HUES48 (cell line): ENCODE data around the gene CDIPT.

Experiments used
- H3K27ac ChIP-seq: one replicate; pipeline ENCODE4 v1.7.0; 2013; ENCODE audit warnings: low read depth, low read length, inconsistent platforms
- H3K27me3 ChIP-seq: 2 replicates; pipeline ENCODE4 v1.6.1; 2013; ENCODE audit warnings: mild to moderate bottlenecking, low read length; ENCODE audit not compliant: control insufficient read depth, insufficient read depth
- H3K36me3 ChIP-seq: 2 replicates; pipeline ENCODE4 v1.6.1; 2013; ENCODE audit warnings: low read length; ENCODE audit not compliant: control insufficient read depth, insufficient read depth
- H3K4me1 ChIP-seq: 2 replicates; pipeline ENCODE4 v1.6.1; 2013; ENCODE audit warnings: mild to moderate bottlenecking, low read length; ENCODE audit not compliant: control insufficient read depth, insufficient read depth
- H3K4me3 ChIP-seq: 2 replicates; pipeline ENCODE4 v1.5.1; 2013; ENCODE audit warnings: mild to moderate bottlenecking, low read depth, low read length
- H3K9ac ChIP-seq: 2 replicates; pipeline ENCODE4 v1.6.1; 2013; ENCODE audit warnings: mild to moderate bottlenecking, low read depth, low read length, moderate library complexity
- H3K9me3 ChIP-seq: 2 replicates; pipeline ENCODE4 v1.6.1; 2013; ENCODE audit warnings: low read length; ENCODE audit not compliant: control insufficient read depth, insufficient read depth

The CDIPT gene

GRCh38 chr16:29825145-29826044 lies 37.6 kb downstream of the CDIPT start:
- Histone ChIP-seq H3K27me3 (no peaks in the 10 kb centered on the region), H3K9me3 (no peaks in the 10 kb centered on the region), H3K4me1 (peaks cover 8% of the 10 kb centered on the region), H3K36me3 (peaks cover 8% of the 10 kb centered on the region; the same call in 1 of the 2 replicates), H3K27ac (peak overlapping the region; percentile 30), H3K4me3 (no peak overlapping the region), H3K9ac (no peak overlapping the region)

- Histone ChIP-seq H3K9me3 (no peaks in the 10 kb centered on the region), H3K4me1 (peaks cover 8% of the 10 kb centered on the region), H3K27me3 (no peaks in the 10 kb centered on the region), H3K4me3 (no peak overlapping the region), H3K9ac (no peak overlapping the region), H3K36me3 (peaks cover 15% of the 10 kb centered on the region), H3K27ac (peak overlapping the region; percentile 30)
Measured at GRCh38 chr16:29824589-29825144, 38.4 kb downstream of the CDIPT start.

GRCh38 chr16:29821643-29822115 lies 41.3 kb downstream of the CDIPT start:
- Histone ChIP-seq H3K9ac (no peak overlapping the region), H3K27me3 (no peaks in the 10 kb centered on the region), H3K9me3 (no peaks in the 10 kb centered on the region), H3K4me1 (peaks cover 8% of the 10 kb centered on the region), H3K36me3 (peaks cover 33% of the 10 kb centered on the region), H3K4me3 (no peak overlapping the region), H3K27ac (peak overlapping the region; percentile 2)

GRCh38 chr16:29820730-29821642 lies 42.0 kb downstream of the CDIPT start:
- Histone ChIP-seq H3K4me1 (peaks cover 8% of the 10 kb centered on the region), H3K27me3 (no peaks in the 10 kb centered on the region), H3K4me3 (no peak overlapping the region), H3K9ac (no peak overlapping the region), H3K27ac (peak overlapping the region; percentile 2), H3K9me3 (no peaks in the 10 kb centered on the region), H3K36me3 (peaks cover 33% of the 10 kb centered on the region)

- H3K4me3 ChIP-seq: no peak within 1 kb of the TSS
- peaks cover 4% of the 10 kb centered on the region for H3K4me1 ChIP-seq
- peak within 1 kb of the TSS; percentile 2 for H3K27ac ChIP-seq
- no peaks in the 10 kb centered on the region for H3K9me3 ChIP-seq
- no peak within 1 kb of the TSS for H3K9ac ChIP-seq
- H3K27me3 ChIP-seq: no peaks in the 10 kb centered on the region
- peaks cover 33% of the 10 kb centered on the region for H3K36me3 ChIP-seq
Measured at GRCh38 chr16:29820271-29820701, 42.7 kb downstream of the CDIPT start, which contains the start of gene MVP. Gene MVP (plus strand): TSS chr16:29820462. CDS start chr16:29830550, 10,088 bp downstream.

- Histone ChIP-seq H3K9ac (no peak overlapping the region), H3K27ac (no peak overlapping the region), H3K4me1 (peaks cover 6% of the 10 kb centered on the region), H3K36me3 (peaks cover 33% of the 10 kb centered on the region), H3K9me3 (no peaks in the 10 kb centered on the region), H3K4me3 (no peak overlapping the region), H3K27me3 (no peaks in the 10 kb centered on the region)
Measured at GRCh38 chr16:29819506-29819905, 43.5 kb downstream of the CDIPT start.

GRCh38 chr16:29818082-29818481 lies 44.9 kb downstream of the CDIPT start:
- H3K27me3 ChIP-seq: no peaks in the 10 kb centered on the region
- H3K4me1 ChIP-seq: peaks cover 17% of the 10 kb centered on the region
- H3K9ac ChIP-seq: no peak overlapping the region
- no peaks in the 10 kb centered on the region for H3K9me3 ChIP-seq
- peaks cover 33% of the 10 kb centered on the region for H3K36me3 ChIP-seq
- no peak overlapping the region for H3K4me3 ChIP-seq
- no peak overlapping the region for H3K27ac ChIP-seq

- H3K36me3 ChIP-seq: peaks cover 33% of the 10 kb centered on the region
- peak overlapping the region; percentile 89 for H3K4me3 ChIP-seq
- H3K9ac ChIP-seq: peak overlapping the region; percentile 78
- H3K4me1 ChIP-seq: peaks cover 22% of the 10 kb centered on the region
- H3K27ac ChIP-seq: peak overlapping the region; percentile 92
- H3K27me3 ChIP-seq: no peaks in the 10 kb centered on the region
- no peaks in the 10 kb centered on the region for H3K9me3 ChIP-seq
Measured at GRCh38 chr16:29816694-29817441, 46.2 kb downstream of the CDIPT start.

GRCh38 chr16:29815793-29816693 lies 47.0 kb downstream of the CDIPT start, which contains the start of gene PAGR1:
Gene PAGR1 (plus strand): TSS chr16:29816152. CDS start chr16:29816526, 374 bp downstream.
- Histone ChIP-seq H3K9me3 (no peaks in the 10 kb centered on the region), H3K27ac (peak within 1 kb of the TSS; percentile 92), H3K27me3 (no peaks in the 10 kb centered on the region), H3K9ac (peak within 1 kb of the TSS; percentile 78), H3K4me1 (peaks cover 22% of the 10 kb centered on the region), H3K4me3 (peak within 1 kb of the TSS; percentile 89), H3K36me3 (peaks cover 32% of the 10 kb centered on the region)
